ENCODE data around the gene PLEKHA8. TPM values are rescaled to one million over a fixed set of nuclear protein-coding genes. Genes with fewer than 3 reads are reported as not detected.

PLEKHA8 gene
- total RNA-seq, 4 donors from 2014 or later: 6.1 to 24.4 (median 11.5) TPM

DNA sequence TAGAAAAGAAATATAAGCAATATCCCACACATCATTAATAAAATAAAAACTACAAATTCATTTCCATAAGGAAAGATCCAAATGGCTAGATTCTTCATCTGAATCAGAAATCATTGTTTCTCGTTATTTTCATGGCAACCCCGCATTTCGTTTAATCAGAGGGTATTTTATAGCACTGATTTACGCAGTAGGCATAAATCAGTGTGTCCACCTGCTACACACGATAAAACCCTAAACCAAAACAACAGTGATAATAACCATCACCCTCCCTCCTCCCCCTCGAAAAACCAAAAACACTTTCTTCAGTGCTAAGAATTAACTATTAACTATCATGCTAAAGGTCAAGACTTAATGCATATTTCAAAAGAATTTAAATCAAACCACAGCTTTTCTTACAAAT is 18.2 kb upstream of the PLEKHA8 start:
- DNase-seq: no peak
- TF ChIP-seq, protein P1, sequence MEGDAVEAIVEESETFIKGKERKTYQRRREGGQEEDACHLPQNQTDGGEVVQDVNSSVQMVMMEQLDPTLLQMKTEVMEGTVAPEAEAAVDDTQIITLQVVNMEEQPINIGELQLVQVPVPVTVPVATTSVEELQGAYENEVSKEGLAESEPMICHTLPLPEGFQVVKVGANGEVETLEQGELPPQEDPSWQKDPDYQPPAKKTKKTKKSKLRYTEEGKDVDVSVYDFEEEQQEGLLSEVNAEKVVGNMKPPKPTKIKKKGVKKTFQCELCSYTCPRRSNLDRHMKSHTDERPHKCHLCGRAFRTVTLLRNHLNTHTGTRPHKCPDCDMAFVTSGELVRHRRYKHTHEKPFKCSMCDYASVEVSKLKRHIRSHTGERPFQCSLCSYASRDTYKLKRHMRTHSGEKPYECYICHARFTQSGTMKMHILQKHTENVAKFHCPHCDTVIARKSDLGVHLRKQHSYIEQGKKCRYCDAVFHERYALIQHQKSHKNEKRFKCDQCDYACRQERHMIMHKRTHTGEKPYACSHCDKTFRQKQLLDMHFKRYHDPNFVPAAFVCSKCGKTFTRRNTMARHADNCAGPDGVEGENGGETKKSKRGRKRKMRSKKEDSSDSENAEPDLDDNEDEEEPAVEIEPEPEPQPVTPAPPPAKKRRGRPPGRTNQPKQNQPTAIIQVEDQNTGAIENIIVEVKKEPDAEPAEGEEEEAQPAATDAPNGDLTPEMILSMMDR (IDR thresholded peaks at IDR 0.05): no peak
- no peak for TF ChIP-seq POLR2A (IDR thresholded peaks at IDR 0.05)
- Histone ChIP-seq H3K36me3 (no peaks in the 10 kb centered on the region), H3K4me1 (no peaks in the 10 kb centered on the region), H3K27ac (no peak overlapping the region), H3K27me3 (no peaks in the 10 kb centered on the region), H3K4me3 (no peak overlapping the region), H3K9me3 (no peaks in the 10 kb centered on the region)
- intact Hi-C loops (cut with DNase I; ENCODE audit: low total_unique reads): no loop called here

DNA sequence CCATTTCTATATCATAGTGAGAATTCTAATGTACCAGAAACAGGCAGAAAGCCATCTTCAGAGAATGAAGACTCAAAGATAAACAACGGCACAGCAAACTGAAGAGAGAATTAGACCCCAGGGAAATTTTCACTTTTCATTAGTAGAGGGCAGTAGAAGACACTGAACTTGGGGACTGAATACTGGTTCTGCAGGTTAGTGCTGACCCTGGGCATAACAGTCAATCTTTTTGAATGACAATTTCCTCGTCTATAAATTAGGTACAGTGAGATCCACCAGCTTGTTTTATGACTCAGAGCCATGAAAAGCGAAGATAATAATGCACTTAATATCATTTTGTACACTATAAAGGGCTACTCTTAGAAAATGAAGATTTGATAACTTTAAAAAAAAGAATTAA is 15.5 kb upstream of the PLEKHA8 start:
- no peak overlapping the region for H3K27ac ChIP-seq
- no peaks in the 10 kb centered on the region for H3K4me1 ChIP-seq
- H3K36me3 ChIP-seq: no peaks in the 10 kb centered on the region
- no peak overlapping the region for H3K4me3 ChIP-seq
- DNase-seq: no peak
- intact Hi-C loops (cut with DNase I; ENCODE audit: low total_unique reads): no loop called here
- H3K9me3 ChIP-seq: no peaks in the 10 kb centered on the region
- no peaks in the 10 kb centered on the region for H3K27me3 ChIP-seq
- TF ChIP-seq, protein P1 (IDR thresholded peaks at IDR 0.05): no peak
- TF ChIP-seq POLR2A (IDR thresholded peaks at IDR 0.05): no peak

DNA sequence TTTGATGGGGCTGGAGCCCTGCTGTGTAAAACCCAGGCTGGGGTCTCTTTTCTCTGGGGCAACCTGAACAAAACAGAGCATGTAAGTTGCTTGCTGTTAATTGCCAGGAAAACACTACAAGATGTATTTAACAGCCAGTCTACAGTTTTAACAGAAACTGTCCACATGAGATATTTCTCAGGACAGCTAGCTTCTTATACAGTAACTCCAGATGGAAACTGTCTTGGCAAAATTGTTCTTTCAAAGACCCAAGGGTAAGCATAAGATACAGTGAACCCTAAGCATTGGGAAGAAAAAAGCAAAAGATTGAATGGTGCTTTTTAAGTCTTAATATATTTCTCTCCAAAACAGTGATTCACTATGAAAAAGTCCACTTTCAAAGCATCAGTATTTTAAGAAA is 9.8 kb upstream of the PLEKHA8 start:
- H3K9me3 ChIP-seq: no peaks in the 10 kb centered on the region
- peaks cover 0 to 4% of the 10 kb centered on the region in 2 donors for H3K4me1 ChIP-seq
- no peak for DNase-seq
- no peaks in the 10 kb centered on the region for H3K36me3 ChIP-seq
- H3K27me3 ChIP-seq: no peaks in the 10 kb centered on the region
- H3K4me3 ChIP-seq: no peak overlapping the region
- no peak overlapping the region for H3K27ac ChIP-seq
- intact Hi-C loops (cut with DNase I; ENCODE audit: low total_unique reads): no loop called here
- TF ChIP-seq, protein P1 (IDR thresholded peaks at IDR 0.05): no peak
- no peak for TF ChIP-seq POLR2A (IDR thresholded peaks at IDR 0.05)

DNA sequence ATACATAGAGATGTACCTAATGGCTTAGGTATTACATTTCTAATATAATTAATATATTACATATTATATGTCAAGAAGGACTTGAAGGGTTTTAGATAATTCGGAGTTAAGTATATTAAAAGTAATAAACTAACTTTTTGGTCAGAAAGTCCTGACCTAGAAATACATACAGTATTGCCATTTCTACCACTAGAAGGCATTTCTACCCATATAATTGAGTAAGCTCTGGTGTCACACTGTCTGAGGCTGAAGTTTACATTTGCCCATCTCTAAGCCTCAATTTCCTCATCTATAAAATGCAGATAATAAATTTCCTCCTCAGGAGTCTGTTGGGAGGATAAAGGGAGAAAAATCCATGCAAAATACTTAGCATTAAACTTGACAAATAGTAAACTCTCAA is 8.8 kb upstream of the PLEKHA8 start:
- H3K27me3 ChIP-seq: no peaks in the 10 kb centered on the region
- H3K4me1 ChIP-seq: peaks cover 0 to 4% of the 10 kb centered on the region in 2 donors
- TF ChIP-seq, protein P1 (IDR thresholded peaks at IDR 0.05): no peak
- TF ChIP-seq POLR2A (IDR thresholded peaks at IDR 0.05): no peak
- no peaks in the 10 kb centered on the region for H3K36me3 ChIP-seq
- H3K27ac ChIP-seq: no peak overlapping the region
- intact Hi-C loops (cut with DNase I; ENCODE audit: low total_unique reads): no loop called here
- H3K9me3 ChIP-seq: no peaks in the 10 kb centered on the region
- DNase-seq: no peak
- H3K4me3 ChIP-seq: no peak overlapping the region

DNA sequence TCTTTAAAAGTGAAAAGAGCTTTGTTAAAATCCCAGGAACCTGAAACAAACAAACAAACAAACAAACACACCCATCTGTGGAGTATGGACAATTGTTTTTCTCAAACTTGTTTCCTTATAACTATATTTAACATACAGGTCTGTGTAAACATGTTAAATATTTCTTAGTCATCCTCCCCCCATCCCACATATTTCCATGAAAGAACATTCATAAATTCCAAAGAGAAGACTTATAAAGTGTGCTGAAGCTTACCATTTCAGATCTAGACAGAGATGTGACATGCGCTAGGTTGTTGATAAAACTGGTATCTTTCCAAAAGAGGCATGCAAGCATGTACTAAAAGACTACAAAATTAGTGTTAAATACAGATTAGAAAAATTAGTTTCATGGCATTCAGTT is 8.3 kb upstream of the PLEKHA8 start:
- no peaks in the 10 kb centered on the region for H3K27me3 ChIP-seq
- peaks cover 0 to 4% of the 10 kb centered on the region in 2 donors for H3K4me1 ChIP-seq
- no peak for DNase-seq
- no peaks in the 10 kb centered on the region for H3K9me3 ChIP-seq
- TF ChIP-seq, protein P1 (IDR thresholded peaks at IDR 0.05): no peak
- TF ChIP-seq POLR2A (IDR thresholded peaks at IDR 0.05): no peak
- intact Hi-C loops (cut with DNase I; ENCODE audit: low total_unique reads): no loop called here
- H3K36me3 ChIP-seq: no peaks in the 10 kb centered on the region
- no peak overlapping the region for H3K4me3 ChIP-seq
- no peak overlapping the region for H3K27ac ChIP-seq
